ENCODE data around the gene FKBP3. TPM values are rescaled to one million over a fixed set of nuclear protein-coding genes. Genes with fewer than 3 reads are reported as not detected.

The FKBP3 gene
- total RNA-seq, 1 donor from 2014 or later: 50.2 TPM

GRCh38 chr14:45140661-45141187, 6.4 kb upstream of the FKBP3 start:
- no peak for DNase-seq (ENCODE audit: extremely low spot score, unreplicated experiment)
- Mint-ChIP-seq H3K27ac (ENCODE audit: unreplicated experiment) (no peak overlapping the region), H3K27me3 (ENCODE audit: unreplicated experiment) (no peaks in the 10 kb centered on the region), H3K4me3 (ENCODE audit: unreplicated experiment) (no peak overlapping the region), H3K4me1 (ENCODE audit: unreplicated experiment) (peaks cover 20% of the 10 kb centered on the region), H3K9me3 (ENCODE audit: unreplicated experiment) (no peaks in the 10 kb centered on the region), H3K36me3 (ENCODE audit: unreplicated experiment) (no peaks in the 10 kb centered on the region)
- TF ChIP-seq CTCF (IDR thresholded peaks at IDR 0.05): no peak

GRCh38 chr14:45136399-45136798, 2.1 kb upstream of the FKBP3 start:
- H3K27me3 Mint-ChIP-seq (ENCODE audit: unreplicated experiment): no peaks in the 10 kb centered on the region
- no peak for TF ChIP-seq CTCF (IDR thresholded peaks at IDR 0.05)
- no peaks in the 10 kb centered on the region for H3K9me3 Mint-ChIP-seq (ENCODE audit: unreplicated experiment)
- peaks cover 34% of the 10 kb centered on the region for H3K4me1 Mint-ChIP-seq (ENCODE audit: unreplicated experiment)
- peaks cover 1% of the 10 kb centered on the region for H3K36me3 Mint-ChIP-seq (ENCODE audit: unreplicated experiment)
- DNase-seq (ENCODE audit: extremely low spot score, unreplicated experiment): no peak
- H3K4me3 Mint-ChIP-seq (ENCODE audit: unreplicated experiment): peak overlapping the region; percentile 100
- peak overlapping the region; percentile 98 for H3K27ac Mint-ChIP-seq (ENCODE audit: unreplicated experiment)

GRCh38 chr14:45135659-45136395, 1.5 kb upstream of the FKBP3 start, which contains the start of gene FANCM:
Gene FANCM (plus strand): TSS chr14:45135930. CDS start chr14:45136032, 102 bp downstream.
- H3K4me1 Mint-ChIP-seq (ENCODE audit: unreplicated experiment): peaks cover 36% of the 10 kb centered on the region
- peak; percentile 96 for DNase-seq (ENCODE audit: extremely low spot score, unreplicated experiment)
- no peaks in the 10 kb centered on the region for H3K27me3 Mint-ChIP-seq (ENCODE audit: unreplicated experiment)

GRCh38 chr14:45135156-45135555, 875 bp upstream of the FKBP3 start:
- Mint-ChIP-seq H3K36me3 (ENCODE audit: unreplicated experiment) (peaks cover 1% of the 10 kb centered on the region), H3K4me1 (ENCODE audit: unreplicated experiment) (peaks cover 36% of the 10 kb centered on the region), H3K27me3 (ENCODE audit: unreplicated experiment) (no peaks in the 10 kb centered on the region), H3K27ac (ENCODE audit: unreplicated experiment) (peak overlapping the region; percentile 98), H3K9me3 (ENCODE audit: unreplicated experiment) (no peaks in the 10 kb centered on the region), H3K4me3 (ENCODE audit: unreplicated experiment) (peak overlapping the region; percentile 100)
- no peak for DNase-seq (ENCODE audit: extremely low spot score, unreplicated experiment)
- TF ChIP-seq CTCF (IDR thresholded peaks at IDR 0.05): no peak

More at GRCh38 chr14:45135659-45136395, 1.5 kb upstream of the FKBP3 start, which contains the start of gene FANCM:
- no peak for TF ChIP-seq CTCF (IDR thresholded peaks at IDR 0.05)
- Mint-ChIP-seq H3K27ac (ENCODE audit: unreplicated experiment) (peak within 1 kb of the TSS; percentile 98), H3K4me3 (ENCODE audit: unreplicated experiment) (peak within 1 kb of the TSS; percentile 100), H3K36me3 (ENCODE audit: unreplicated experiment) (peaks cover 1% of the 10 kb centered on the region), H3K9me3 (ENCODE audit: unreplicated experiment) (no peaks in the 10 kb centered on the region)

- Mint-ChIP-seq H3K36me3 (ENCODE audit: unreplicated experiment) (peaks cover 4% of the 10 kb centered on the region), H3K4me3 (ENCODE audit: unreplicated experiment) (peak overlapping the region; percentile 100), H3K27ac (ENCODE audit: unreplicated experiment) (peak overlapping the region; percentile 98), H3K4me1 (ENCODE audit: unreplicated experiment) (peaks cover 36% of the 10 kb centered on the region), H3K27me3 (ENCODE audit: unreplicated experiment) (no peaks in the 10 kb centered on the region), H3K9me3 (ENCODE audit: unreplicated experiment) (no peaks in the 10 kb centered on the region)
- no peak for TF ChIP-seq CTCF (IDR thresholded peaks at IDR 0.05)
- no peak for DNase-seq (ENCODE audit: extremely low spot score, unreplicated experiment)
Measured at GRCh38 chr14:45133683-45134050, 614 bp downstream of the FKBP3 start.

All from osteocyte (in vitro differentiated cells).